Amygdala (tissue), 56 donors: ENCODE measurements around the gene MTF1.
"Not testable (repeated sequence)": the region's sequence is repeated elsewhere in the genome, so short reads cannot be mapped to it uniquely, and the experiment has no call there.

ENCODE experiments used
- DNase-seq, 56 donors: peaks; one replicate each; lab custom pipeline; 2025; lab: John Stamatoyannopoulos, UW

Gene MTF1

GRCh38 chr1:37797750-37798345 lies 61.5 kb downstream of the MTF1 start:
- no peak for DNase-seq

- DNase-seq: peak in 16 of 56 donors; percentile 4 to 51 (median 17)
Observed at GRCh38 chr1:37795340-37796125, 63.9 kb downstream of the MTF1 start.

- DNase-seq: peak in 7 of 56 donors; percentile 3 to 19 (median 14)
Observed at GRCh38 chr1:37794372-37795339, 64.7 kb downstream of the MTF1 start.

GRCh38 chr1:37793773-37794371 lies 65.5 kb downstream of the MTF1 start, which contains the start of gene MANEAL:
Gene MANEAL, plus strand, starts transcription at chr1:37793847. Its CDS starts 336 bp downstream, at chr1:37794183.
- DNase-seq: peak in 23 of 56 donors; percentile 10 to 69 (median 43)

- DNase-seq: no peak
Observed at GRCh38 chr1:37792943-37793686, 66.3 kb downstream of the MTF1 start.

- no peak for DNase-seq
Observed at GRCh38 chr1:37782491-37782890, 76.9 kb downstream of the MTF1 start.

GRCh38 chr1:37778654-37779053 lies 80.7 kb downstream of the MTF1 start:
- no peak for DNase-seq

- DNase-seq: no peak
Observed at GRCh38 chr1:37776946-37777516, 82.4 kb downstream of the MTF1 start.

- DNase-seq: not testable (repeated sequence)
Observed at GRCh38 chr1:37771440-37771839, 88.0 kb downstream of the MTF1 start.

GRCh38 chr1:37767488-37767887 lies 91.9 kb downstream of the MTF1 start:
- DNase-seq: no peak

- DNase-seq: peak in 2 of 56 donors; percentile 15 to 16
Observed at GRCh38 chr1:37765916-37766664, 93.3 kb downstream of the MTF1 start.

GRCh38 chr1:37764888-37765441 lies 94.4 kb downstream of the MTF1 start, which contains the start of gene EPHA10:
Gene EPHA10, minus strand, starts transcription at chr1:37765120. Its CDS starts 54 bp downstream, at chr1:37765066.
- DNase-seq: peak in 39 of 56 donors; percentile 3 to 78 (median 54)

- peak in 10 of 56 donors; percentile 13 to 55 (median 40) for DNase-seq
Observed at GRCh38 chr1:37764414-37764825, 95.0 kb downstream of the MTF1 start.

- no peak for DNase-seq
Observed at GRCh38 chr1:37763791-37764413, 95.5 kb downstream of the MTF1 start.

GRCh38 chr1:37762516-37762915 lies 96.9 kb downstream of the MTF1 start:
- DNase-seq: no peak

- no peak for DNase-seq
Observed at GRCh38 chr1:37761416-37762095, 97.8 kb downstream of the MTF1 start.
